ENCODE data around the gene PDLIM1. TPM values are rescaled to one million over a fixed set of nuclear protein-coding genes. Genes with fewer than 3 reads are reported as not detected.
A peak's percentile ranks its signal among the peaks of the same experiment; 100 is the strongest.
"Not testable (repeated sequence)": the region's sequence is repeated elsewhere in the genome, so short reads cannot be mapped to it uniquely, and the experiment has no call there.

PDLIM1 gene
- total RNA-seq, 1 experiment from 2014 or later = not detected

DNA sequence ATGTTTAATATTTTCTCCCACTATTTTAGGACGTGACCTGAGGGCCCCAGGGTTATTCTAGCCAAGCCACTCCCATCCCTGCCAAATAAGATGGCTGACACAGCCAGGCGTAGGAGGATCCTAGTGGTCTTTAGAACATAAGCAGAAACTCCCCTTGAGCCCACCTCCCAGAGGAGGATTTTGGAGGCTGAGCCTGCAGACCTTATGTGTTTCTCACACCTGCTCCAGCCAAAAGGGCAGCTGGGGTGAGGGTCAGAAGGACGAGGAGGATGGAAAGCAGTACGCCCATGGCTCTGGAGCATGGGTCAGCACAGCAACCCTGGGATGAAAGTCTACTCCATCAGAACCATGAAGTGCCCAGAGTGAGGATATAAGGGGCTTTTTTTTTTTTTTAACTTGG is 39.9 kb downstream of the PDLIM1 start:
- no peak for DNase-seq (ENCODE audit: low spot score)
- in situ Hi-C loops (cut with HindIII; ENCODE audit: low sequenced_read_pairs) = no loop called here

DNA sequence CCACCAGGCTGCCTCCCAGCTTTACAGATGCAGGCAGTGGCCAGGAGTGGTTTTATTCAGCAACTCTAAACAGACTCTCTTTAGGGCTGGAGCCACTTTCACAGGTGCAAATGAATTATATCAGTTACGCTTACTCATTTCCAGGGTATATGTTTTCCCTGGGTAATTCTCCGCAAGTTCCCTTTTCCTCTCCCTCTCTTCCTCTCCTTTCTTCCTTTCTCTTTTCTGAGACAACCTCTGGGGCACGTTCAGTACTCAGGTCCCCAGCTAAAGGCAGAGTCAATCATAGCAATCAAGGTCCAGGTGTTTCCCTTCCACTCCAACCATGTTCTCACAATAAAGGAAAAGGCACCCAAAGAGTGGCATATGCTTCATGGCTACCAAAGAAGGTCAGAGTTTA is 41.3 kb downstream of the PDLIM1 start:
- in situ Hi-C loops (cut with HindIII; ENCODE audit: low sequenced_read_pairs) = no loop called here
- DNase-seq (ENCODE audit: low spot score) = no peak

DNA sequence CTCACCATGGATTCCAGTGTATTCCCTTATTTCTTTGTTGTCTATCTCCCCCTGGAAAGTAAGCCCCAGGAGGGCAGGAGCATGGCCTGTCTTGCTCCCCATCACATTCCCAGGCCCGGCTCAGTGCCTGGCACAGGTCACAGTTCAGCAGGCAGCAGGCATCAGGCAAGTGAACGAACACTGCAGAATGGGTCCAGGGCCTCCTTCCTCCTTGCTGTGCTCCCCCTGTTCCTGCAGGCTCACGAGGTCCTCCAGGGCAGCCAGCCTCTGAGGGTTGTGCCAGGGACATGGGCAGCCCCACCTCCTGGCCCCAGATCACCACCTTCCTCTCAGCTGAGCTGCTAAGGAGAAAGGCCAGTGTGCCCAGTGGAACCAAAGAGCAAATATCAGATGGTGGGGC is 41.8 kb downstream of the PDLIM1 start:
- in situ Hi-C loops (cut with HindIII; ENCODE audit: low sequenced_read_pairs) = no loop called here
- no peak for DNase-seq (ENCODE audit: low spot score)

DNA sequence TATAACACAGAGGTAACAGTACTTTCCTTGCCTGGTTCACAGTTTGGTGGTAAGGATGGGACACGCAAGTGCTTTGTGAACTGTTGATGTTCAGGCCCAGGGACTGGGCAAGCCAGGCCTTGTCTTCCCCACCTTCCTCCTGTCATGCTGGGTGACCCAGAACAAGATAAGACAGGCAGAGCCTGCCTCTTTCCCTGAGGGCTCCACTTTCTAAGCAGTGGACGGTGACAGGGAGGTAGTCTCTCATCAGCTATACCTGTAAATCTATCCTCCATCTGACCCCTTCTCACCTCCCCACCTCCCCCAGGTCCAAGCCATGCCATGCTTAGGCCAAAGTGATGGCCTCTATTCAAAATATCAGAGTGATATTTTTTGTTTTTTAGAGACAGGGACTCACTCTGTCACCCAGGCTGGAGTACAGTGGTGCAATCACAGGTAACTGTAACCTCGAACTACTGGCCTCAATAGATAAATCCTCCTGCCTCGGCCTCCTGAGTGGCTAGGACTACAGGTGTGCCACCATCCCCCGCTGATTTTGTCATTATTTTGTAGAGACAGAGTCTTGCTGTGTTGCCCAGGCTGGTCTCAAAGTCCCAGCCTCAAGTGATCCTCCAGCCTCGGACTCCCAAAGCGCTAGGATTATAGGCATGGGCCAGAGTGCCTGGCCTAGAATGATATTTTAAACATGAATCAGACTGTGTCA is 42.8 kb downstream of the PDLIM1 start:
- DNase-seq (ENCODE audit: low spot score) = no peak
- in situ Hi-C loops (cut with HindIII; ENCODE audit: low sequenced_read_pairs) = no loop called here

DNA sequence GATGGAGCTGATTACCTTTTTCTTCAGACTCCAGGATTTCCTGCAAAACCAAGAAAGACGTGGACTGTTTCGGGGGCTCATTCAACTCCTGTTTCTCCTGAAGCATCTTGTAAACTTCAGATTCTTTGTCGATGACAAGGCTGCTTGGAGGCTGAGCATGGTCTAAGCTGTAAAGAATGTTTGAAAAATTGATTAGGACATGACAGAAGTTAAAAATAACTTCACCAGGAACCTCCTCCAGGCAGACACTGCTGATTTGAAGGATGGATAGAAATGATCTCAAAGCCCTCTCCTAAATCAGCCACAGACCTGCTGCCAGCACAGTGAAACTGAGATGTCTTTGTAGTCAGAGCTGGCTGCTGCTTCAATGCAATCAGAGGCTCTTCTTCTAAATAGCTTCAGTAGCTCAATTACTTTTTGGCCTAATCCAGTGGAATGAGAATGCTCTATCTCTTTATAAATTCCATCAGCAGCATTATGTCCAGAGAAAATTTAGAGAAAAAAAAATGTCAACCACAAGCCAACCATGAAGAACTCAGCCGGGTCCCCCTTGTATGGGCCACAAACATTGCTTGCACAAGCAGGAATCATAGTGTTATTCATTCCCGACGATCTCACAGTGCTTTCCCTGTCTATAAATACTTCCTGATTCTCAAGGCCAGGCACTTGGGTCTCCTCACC is 43.5 kb downstream of the PDLIM1 start:
- in situ Hi-C loops (cut with HindIII; ENCODE audit: low sequenced_read_pairs) = no loop called here
- no peak for DNase-seq (ENCODE audit: low spot score)

DNA sequence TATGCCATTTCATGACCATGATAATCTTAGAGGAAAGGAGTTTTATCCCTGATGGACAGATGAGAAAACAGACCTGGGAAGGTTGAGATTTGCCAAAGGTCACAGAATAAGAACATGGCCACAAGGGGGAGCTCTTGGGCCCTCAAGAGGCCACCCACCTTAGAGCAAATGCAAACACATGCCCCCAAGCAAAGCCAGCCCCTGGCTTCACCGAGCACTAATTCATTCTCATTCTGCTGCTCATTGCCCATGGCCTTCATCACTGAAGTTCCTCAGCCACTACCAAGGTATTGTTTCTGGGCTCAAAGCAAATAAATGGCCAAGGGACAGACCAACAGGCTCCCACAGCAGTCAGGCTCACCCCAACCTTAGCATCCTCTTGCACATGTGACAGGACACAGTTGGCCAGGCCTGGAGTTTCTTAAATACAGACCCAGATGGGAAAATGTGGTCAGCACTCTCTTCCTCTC is 44.2 kb downstream of the PDLIM1 start:
- in situ Hi-C loops (cut with HindIII; ENCODE audit: low sequenced_read_pairs) = no loop called here
- peak; percentile 49 for DNase-seq (ENCODE audit: low spot score)

DNA sequence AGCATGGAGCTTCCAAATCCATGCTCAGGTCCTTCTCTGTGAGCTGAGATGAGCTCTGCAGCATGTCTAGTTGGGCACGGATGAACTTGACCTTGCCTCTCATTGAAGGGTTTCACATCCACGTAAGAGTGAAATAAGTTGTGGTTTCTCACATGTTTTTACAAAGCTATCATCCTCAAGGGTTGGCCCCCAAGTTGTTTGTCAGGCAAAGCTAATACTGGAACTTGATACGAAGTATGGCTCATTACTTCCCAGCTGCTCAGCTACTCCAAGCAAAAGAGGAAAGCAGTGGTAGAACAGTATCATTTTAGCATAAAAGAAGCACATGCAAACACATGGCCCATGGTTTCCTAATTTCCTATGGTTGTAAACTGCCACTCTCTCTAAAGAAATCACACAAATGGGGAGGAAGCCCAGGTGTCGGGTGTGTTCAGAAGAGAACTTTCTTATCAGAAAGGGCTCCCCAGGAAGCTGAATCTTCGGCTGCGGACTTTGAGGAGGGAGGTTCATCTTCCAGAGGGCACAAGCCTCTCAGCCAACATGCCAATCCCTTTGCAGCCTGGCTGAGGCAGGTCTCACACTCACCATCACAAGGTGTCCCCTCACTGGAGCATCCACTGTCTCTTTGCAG is 45.3 kb downstream of the PDLIM1 start:
- in situ Hi-C loops (cut with HindIII; ENCODE audit: low sequenced_read_pairs) = no loop called here
- no peak for DNase-seq (ENCODE audit: low spot score)

DNA sequence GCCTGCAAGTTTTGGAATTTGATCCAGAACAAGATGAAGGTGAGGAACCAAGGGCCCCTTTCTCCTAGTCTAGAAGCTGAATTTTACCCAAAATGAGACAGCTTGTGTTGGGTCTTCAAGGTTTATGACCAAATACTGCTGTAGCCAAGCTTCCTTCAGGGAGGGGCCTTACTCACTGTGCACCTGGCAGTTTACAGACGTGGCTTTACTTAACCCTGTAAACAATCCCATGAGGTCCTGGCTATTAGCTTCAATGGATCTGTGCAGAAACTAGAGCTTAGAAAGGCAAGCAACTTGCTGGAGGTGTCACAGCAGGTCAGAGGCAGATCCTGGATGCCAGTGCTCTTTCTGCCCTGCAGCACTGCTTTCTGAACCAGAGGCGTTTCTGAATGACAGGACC is 46.7 kb downstream of the PDLIM1 start:
- DNase-seq (ENCODE audit: low spot score) = no peak
- in situ Hi-C loops (cut with HindIII; ENCODE audit: low sequenced_read_pairs) = no loop called here

DNA sequence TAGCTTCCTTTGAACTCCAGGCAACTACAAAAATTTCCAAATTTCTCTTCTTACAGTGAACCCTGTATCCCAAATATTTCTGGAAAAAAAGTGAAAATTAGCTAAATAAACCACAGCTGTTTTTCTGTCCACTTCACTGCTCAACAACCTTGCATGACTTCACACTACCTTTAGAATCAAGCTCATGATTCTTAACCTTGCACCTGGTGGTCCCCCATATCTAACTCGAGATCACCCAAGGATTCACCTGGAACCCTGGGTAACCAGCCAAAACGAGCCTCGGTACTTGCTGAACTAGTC is 47.5 kb downstream of the PDLIM1 start:
- no peak for DNase-seq (ENCODE audit: low spot score)
- in situ Hi-C loops (cut with HindIII; ENCODE audit: low sequenced_read_pairs) = no loop called here

DNA sequence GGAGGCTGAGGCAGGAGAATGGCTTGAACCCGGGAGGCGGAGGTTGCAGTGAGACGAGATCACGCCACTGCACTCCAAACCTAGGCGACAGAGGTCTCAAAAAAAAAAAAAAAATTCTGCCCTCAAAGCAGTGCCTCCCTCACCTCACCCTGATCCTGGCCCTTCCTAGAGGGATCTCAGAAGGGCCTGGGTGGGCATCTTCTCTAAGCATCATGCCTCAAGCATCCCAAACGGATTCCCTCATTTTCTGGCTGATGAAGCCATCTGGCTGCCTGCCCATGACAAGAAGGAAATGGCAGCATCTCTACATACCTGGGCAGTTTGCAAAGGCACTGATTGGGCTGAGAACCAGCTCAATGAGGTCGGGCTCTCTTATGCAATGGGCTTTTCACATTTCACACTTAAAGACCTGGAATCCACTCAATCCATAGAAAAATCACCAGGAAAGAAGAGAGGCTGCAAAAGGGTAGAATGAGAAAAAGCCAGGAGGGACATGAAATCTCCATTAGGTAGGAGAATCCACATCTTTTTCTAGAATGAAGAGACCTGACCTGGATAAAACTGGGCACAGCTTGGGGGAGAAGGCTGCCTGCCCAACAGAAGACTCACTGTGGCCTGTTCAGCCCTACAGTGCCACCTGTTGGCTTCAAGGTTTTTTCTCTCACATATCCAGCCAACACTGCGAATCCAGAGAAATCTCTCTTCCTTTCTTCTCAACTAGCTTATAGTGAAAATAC is 48.1 kb downstream of the PDLIM1 start:
- in situ Hi-C loops (cut with HindIII; ENCODE audit: low sequenced_read_pairs) = no loop called here
- DNase-seq (ENCODE audit: low spot score) = peak; percentile 55

DNA sequence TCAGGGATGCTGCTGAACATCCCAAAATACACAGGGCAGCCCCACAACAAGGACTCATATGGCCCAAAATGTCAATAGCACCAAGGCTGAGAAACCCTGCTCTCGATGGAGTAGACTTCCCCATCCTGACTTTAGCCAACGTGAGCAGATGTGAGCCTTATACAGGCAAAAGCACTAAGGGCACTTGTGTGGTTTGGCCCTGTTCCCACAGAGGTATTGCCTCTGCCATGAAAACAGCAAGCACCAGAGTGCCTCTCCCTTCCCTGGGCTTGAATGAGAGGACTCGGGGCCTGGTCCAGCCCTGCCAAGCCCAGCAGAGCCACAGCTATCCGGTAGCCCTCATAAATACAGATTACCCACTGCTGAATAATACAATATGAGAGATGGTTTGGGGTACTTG is 49.3 kb downstream of the PDLIM1 start:
- DNase-seq (ENCODE audit: low spot score) = no peak
- in situ Hi-C loops (cut with HindIII; ENCODE audit: low sequenced_read_pairs) = no loop called here

DNA sequence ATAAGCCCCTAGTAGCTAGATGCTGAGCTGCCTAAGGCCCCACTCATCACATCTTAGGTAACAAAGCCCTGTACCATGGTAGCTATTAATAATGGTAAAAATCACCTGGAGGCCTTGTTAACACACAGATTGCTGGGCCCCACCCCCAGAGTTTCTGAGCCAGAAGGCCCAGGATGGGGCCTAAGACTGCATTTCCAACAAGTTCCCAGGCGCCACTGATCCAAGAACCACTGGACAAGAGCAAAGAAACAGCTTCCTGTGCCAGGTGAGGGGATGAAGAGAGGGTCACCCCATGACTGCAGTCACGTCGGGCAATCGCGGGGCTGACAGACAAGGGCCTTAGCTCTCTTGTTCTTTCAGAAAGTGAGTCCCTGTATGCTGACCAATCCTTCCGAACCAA is 50.0 kb downstream of the PDLIM1 start:
- in situ Hi-C loops (cut with HindIII; ENCODE audit: low sequenced_read_pairs) = no loop called here
- DNase-seq (ENCODE audit: low spot score) = no peak

DNA sequence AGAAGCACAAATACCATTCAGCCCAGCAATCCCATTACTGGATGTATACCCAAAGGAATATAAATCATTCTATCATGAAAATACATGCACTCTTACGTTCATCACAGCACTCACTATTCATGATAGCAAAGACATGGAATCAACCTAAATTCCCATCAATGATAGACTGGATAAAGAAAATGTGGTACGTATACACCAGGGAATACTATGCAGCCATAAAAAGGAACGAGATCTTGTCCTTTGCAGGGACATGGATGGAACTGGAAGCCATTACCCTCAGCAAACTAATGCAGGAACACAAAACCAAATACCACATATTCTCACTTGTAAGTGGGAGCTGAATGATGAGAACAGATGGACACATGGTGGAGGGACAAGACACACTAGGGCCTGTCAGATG is 50.7 kb downstream of the PDLIM1 start:
- DNase-seq (ENCODE audit: low spot score); in situ Hi-C loops (cut with HindIII; ENCODE audit: low sequenced_read_pairs): not testable (repeated sequence)

DNA sequence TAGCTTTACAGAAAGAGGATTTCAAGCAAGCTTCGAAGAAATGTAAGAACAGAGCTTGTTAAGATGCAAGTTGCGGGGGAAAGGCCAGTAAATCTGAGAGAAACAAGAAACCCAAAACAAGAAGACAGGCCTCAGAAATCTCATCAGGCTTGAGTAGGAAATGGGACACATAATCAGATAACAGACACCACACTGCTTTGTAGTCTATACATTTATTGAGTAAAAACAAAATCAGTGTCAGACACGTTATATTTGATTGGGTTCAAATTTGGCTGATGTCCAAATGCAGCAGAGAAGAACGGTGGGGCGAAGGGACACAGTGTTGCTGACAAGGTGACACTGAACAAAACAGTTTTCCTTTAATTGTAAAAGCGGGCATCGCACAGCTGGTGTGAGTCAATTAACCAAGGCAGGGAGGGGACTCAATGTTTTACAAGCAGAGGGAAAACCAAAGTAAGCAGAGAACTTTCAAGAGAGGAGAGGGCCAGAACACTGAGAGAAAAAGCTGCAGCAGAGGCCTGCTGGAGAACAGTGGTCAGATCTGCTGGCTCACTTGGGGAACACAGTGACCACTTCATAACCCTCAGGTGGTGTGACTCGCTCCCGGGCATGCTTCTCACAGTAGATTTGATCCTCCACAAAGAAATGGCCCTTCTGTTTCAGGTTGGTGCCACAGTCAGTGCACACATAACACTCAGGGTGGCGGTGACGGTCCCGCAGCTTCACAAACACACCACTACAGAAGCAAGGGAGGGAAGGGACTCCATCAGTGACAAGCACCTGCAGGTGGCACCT is 53.2 kb downstream of the PDLIM1 start:
- in situ Hi-C loops (cut with HindIII; ENCODE audit: low sequenced_read_pairs) = no loop called here

DNA sequence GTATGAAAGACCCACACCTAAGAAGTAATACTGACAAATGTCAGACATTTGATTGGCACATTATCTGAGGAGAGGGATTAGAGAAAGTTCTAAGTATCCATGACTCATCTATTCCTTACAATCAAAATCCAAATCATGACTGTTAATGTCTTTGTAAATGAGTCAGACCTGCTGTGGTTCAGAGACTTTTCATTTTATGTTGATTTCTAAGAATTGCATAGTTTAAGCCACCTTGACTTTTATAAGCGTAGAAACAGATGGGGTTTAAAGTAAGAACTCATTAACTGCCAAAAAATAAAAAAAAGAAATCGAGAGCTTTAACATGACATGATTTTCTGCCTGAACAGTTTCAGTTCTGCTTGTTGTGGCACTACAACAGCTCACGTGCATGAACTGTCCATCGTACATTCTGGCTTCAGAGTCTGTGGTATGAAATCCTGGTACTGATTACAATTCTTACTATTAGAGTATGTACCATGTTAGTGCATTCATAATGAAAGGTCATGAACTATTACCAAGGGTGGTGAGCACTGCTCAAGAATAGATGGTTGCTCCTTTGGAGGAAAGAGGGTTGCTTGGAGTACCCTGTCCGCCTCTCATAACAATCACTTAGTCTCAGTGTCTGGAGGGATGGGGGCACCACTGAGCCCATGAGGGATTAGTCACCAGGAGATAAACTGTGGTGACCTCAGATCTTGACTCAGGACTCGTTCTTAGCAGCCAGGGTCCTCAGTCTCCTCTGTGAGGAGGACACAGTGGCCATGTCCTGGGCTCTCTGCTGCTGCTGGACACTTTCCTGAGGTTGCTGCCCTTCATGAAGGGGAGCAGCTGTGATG is 54.5 kb downstream of the PDLIM1 start:
- DNase-seq (ENCODE audit: low spot score) = no peak
- in situ Hi-C loops (cut with HindIII; ENCODE audit: low sequenced_read_pairs) = no loop called here

More for the DNA sequence above, 53.2 kb downstream of the PDLIM1 start:
- DNase-seq (ENCODE audit: low spot score) = no peak

DNA sequence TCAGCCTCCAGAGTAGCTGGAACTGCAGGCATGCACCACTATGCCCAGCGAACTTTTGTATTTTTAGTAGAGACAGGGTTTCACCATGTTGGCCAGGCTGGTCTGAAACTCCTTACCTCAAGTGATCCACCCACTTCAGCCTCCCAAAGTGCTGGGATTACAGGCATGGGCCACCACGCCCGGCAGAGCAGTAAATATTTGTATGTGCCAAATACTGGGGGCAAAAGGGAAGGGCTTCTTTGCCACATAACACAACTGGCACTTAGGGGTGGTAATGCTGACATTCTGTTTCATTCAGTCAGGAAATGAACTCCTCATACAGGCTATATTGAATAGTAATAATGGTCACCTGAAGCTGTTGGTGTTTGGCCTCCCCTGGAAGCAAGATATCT is 55.1 kb downstream of the PDLIM1 start:
- in situ Hi-C loops (cut with HindIII; ENCODE audit: low sequenced_read_pairs) = no loop called here
- DNase-seq (ENCODE audit: low spot score) = no peak

DNA sequence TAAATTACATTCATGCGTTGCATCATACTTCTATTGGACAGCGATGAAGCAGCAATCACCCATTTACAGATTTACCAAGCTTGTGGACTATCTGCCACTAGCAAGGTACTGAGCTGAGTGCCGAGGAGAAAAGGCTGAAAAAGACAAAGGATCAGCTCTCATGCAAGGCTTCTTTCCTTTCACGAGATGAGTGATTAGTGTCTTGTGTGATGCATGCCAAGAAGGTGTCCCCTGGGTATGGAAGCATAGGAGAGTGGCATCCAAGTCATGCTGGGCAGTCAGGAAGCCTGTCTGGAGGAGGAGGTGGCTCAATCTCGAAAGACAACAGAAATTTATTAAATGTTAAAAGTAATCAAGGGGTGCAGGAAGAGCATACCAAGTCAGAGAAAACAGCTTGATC is 55.9 kb downstream of the PDLIM1 start:
- DNase-seq (ENCODE audit: low spot score) = no peak
- in situ Hi-C loops (cut with HindIII; ENCODE audit: low sequenced_read_pairs) = no loop called here

DNA sequence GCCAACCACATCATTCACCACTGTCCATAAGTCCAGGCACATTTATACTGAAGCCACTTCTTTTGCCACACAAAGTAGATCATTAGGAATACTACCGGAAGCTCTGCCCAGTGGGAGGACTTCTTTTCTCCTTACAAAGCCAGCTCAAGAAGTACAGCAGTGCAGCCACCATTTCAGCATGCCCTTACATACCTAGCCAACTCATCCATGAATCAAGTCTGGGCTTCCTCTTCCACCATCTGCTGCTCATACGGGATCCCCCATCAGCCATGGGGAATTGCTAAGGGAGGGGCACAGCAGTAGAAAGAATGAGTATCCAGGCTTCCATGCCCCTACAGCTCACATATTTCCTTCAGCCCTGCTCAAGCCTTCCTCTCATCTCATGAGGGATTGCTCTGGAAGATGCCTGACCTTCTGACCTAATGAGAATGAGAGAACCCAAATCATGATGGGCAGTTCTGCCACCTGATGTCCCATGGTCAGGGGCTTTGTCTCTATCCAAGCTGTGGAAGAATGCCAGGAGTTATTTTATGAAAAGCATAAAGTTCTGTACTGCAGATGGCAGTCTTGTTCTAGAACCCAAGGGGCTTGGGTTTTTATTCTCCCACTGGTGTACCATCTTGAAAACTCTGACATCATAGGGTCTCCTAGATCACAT is 57.3 kb downstream of the PDLIM1 start:
- in situ Hi-C loops (cut with HindIII; ENCODE audit: low sequenced_read_pairs) = no loop called here
- no peak for DNase-seq (ENCODE audit: low spot score)

Measured in G401 (cell line).